Stimulated activated naive CD4-positive, alpha-beta T cell (primary cell): ENCODE results near the gene MAP6.

Experiments
- DNase-seq, 6 experiments: peaks; one replicate each; lab custom pipeline; 2025; lab: John Stamatoyannopoulos, UW

MAP6 gene

GRCh38 chr11:75665990-75666389 lies 2.8 kb downstream of the MAP6 start:
- DNase-seq, result no peak

- no peak for DNase-seq
Measured at GRCh38 chr11:75665126-75665525, 3.7 kb downstream of the MAP6 start.

- DNase-seq, result no peak
Measured at GRCh38 chr11:75664389-75664788, 4.4 kb downstream of the MAP6 start.

GRCh38 chr11:75663808-75664207 lies 5.0 kb downstream of the MAP6 start:
- DNase-seq, result no peak

GRCh38 chr11:75659836-75660235 lies 9.0 kb downstream of the MAP6 start:
- DNase-seq, result no peak

- DNase-seq, result no peak
Measured at GRCh38 chr11:75656044-75656727, 12.7 kb downstream of the MAP6 start.

- no peak for DNase-seq
Measured at GRCh38 chr11:75655605-75656004, 13.2 kb downstream of the MAP6 start.

GRCh38 chr11:75654314-75654713 lies 14.5 kb downstream of the MAP6 start:
- DNase-seq, result no peak

GRCh38 chr11:75653532-75653931 lies 15.3 kb downstream of the MAP6 start:
- no peak for DNase-seq

- DNase-seq, result no peak
Measured at GRCh38 chr11:75652936-75653335, 15.9 kb downstream of the MAP6 start.

- no peak for DNase-seq
Measured at GRCh38 chr11:75651218-75651617, 17.6 kb downstream of the MAP6 start.

- no peak for DNase-seq
Measured at GRCh38 chr11:75650167-75650723, 18.6 kb downstream of the MAP6 start.

GRCh38 chr11:75644946-75645345 lies 23.9 kb downstream of the MAP6 start:
- DNase-seq, result no peak

GRCh38 chr11:75644370-75644769 lies 24.5 kb downstream of the MAP6 start:
- DNase-seq, result no peak

GRCh38 chr11:75642402-75643113 lies 26.3 kb downstream of the MAP6 start:
- DNase-seq, result no peak

GRCh38 chr11:75639762-75640181 lies 29.1 kb downstream of the MAP6 start:
- DNase-seq, result no peak

GRCh38 chr11:75637998-75638397 lies 30.8 kb downstream of the MAP6 start:
- no peak for DNase-seq

- no peak for DNase-seq
Measured at GRCh38 chr11:75635066-75635862, 33.6 kb downstream of the MAP6 start.

GRCh38 chr11:75633409-75634066 lies 35.3 kb downstream of the MAP6 start:
- no peak for DNase-seq

GRCh38 chr11:75632962-75633361 lies 35.9 kb downstream of the MAP6 start:
- no peak for DNase-seq

GRCh38 chr11:75632450-75632849 lies 36.4 kb downstream of the MAP6 start:
- no peak for DNase-seq
